Measurements from ENCODE around the gene HELQ.

The HELQ gene

DNA sequence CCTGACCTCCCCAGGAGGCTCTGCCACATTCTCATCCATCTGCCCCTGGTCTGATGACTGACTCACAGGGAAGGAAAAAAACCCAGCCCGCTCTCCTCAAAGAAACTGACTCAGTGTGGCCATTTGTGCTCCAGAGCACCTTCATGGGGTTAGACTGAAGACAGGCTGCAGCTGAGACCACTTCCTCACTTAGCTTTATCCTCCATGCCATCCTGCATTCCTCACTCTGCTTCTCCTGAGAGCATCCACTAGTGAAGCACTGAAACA lies 85.0 kb downstream of the HELQ start:
- no peak for DNase-seq (ENCODE audit: low read depth, low spot score)

DNA sequence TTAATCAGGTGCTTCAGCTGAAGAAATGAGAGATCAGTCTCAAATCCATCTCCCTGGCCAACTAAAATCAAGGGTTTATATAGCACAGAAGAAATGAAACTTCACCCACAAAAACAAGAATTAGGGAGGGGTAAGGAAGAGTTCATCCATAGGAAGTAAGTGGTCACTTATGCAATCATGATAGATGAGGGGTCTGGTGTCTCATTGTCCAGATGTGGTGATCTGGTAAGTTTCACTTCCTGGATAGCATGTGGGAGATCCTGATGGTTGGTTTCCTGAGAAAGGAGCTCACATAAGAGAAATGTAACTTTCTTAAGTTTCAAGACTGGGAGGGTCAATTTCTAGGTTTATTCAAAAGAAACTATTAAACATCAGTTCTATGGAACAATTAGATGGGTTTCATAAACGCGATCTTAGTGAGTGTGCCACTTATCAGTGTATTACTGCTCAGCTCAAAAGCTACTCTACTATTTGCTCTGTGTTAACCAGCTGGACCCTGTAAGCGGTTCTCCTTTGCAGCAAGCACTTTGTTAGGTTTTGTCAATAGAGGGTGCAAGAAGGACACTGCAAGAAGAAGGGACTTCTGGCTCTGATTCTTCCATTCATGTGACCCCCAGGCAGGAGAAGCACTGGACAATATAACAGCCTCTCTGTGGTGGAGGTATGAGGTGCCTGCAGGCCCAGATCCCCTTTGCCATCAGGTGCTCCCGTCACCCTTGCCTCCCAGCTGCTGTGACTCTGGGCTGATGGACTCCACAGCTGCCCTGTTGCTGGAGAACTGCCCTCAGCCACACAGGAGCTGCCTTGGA lies 85.6 kb downstream of the HELQ start:
- no peak for DNase-seq (ENCODE audit: low read depth, low spot score)

DNA sequence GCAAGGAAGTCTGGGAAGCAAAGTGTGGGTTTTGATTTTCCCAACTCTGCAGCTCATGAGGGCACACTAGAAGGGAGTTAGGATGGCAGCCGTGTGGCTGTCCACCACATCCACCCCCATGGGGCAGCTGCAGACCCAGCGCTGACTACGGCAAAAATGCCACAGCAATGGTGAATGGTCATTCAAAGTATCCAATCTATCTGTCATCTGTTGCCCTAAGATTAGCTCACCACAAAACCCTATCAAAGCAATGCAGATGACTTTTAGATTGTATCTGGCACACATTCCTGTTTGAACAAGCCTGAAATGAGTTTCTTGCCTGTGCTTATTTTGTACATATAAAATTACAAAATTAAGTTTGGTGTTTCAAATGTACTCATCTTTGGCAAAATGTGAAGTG lies 91.3 kb downstream of the HELQ start:
- DNase-seq (ENCODE audit: low read depth, low spot score), result no peak

DNA sequence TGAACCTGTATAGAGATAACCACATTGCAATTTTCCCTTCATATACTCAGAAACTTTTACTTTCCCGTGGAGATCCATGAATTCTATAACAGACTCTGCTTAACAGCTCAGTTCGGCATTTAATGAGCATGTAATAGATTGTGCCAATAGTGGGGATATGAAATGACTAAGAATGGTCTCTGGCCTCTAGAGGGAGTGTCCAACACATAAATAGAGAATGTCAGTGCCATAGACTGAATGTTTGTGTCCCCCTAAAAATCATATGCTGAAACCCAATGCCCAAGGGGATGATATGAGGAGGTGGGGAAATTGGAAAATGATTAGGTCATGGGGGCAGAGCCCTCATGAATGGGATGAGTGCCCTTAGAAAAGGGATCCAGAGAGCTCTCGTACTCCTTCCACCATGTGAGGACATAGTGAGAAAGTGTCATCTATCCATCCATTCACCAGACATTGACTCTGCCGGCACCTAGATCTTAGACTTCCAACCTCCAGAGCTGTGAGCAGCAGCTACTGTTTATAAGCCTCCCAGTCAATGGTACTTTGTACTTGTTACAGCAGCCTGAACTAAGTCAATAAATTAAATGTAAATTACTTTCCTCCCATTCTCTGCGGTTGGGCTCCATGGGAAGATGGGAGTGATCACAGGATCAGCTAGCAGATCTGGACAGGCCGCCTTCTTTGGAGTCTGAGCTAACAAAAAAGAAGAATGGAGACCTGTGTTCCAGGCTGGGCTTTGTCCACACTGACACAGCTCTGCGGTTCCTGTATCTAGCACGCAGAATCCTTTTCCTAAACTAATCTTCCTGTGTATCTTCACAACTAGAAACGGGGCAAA lies 92.9 kb downstream of the HELQ start:
- no peak for DNase-seq (ENCODE audit: low read depth, low spot score)

DNA sequence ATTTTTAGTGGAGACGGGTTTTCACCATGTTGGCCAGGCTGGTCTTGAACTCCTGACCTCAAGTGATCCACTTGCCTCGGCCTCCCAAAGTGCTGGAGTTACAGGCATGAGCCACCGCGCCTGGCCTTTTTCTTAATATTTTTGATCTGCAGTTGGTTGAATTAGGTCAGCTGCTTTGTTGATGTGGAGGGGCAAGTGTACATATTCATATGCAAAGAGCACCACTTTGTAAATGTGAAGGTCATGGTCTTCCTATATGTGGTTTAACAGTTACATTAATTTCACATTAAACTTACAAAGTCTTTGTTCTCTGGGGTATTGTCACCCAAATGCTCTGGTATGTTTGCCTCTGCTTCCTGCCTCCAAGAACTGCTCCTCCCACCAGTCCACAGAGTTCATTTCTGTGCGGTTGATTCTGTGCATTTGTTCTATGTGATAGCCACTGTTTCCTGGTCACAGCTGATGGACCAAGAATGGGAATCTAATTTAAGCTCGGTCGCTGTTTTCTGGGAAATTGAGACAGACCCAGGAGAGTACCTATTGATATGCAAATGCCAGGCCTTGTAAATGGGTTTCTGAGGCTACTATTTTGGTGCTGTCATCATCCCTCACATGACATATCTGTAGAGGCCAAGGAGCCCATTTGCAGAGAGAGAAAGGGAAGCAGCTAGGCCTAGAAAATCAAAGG lies 94.1 kb downstream of the HELQ start:
- no peak for DNase-seq (ENCODE audit: low read depth, low spot score)

DNA sequence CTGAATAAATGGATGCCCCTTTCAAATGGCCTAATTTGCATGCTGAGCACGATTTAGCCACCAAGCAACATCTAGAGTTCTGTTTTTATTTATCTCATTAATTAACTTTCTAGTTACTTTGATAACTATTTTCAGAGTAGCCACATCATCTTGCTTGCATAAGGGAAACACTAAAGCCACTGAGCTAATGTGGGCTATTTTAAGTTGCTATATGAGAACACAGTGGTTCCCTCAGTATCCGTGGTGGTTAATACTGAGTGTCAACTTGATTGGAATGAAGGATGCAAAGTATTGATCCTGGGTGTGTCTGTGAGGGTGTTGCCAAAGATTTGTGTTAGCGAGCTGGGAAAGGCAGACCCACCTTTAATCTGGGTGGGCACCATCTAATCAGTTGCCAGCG lies 95.6 kb downstream of the HELQ start:
- DNase-seq (ENCODE audit: low read depth, low spot score), result no peak

DNA sequence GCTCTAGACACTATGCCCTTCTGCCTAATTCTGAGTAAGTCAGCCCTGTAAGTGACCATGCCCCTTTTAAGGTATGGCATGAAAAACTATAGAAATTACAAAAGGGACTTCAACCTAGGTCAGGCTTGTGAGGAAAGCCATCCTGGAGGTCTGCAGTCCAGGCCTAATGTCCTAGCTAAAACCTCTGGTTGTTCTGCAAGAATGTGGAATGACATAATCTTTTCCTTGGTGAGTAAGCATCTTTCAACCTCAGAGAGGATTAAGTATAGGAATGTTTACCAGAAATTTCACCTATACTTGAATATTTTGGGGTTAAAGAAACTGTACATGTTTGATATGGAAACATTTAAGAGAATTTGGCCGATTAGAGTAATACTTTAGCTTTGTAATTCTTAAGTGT lies 97.2 kb downstream of the HELQ start:
- DNase-seq (ENCODE audit: low read depth, low spot score), result no peak

All from brain pericyte (primary cell).